Adrenal gland (tissue), 5 donors: ENCODE results near the gene ZSCAN1.

Experiments used
- POLR2A ChIP-seq, 2 donors: fragments of 450-650 bp; IDR thresholded peaks; one replicate each; pipeline ENCODE4 v1.6.1; 2017; ENCODE audit warnings: antibody characterized with exemption in 2 of 2, mild to moderate bottlenecking in 2 of 2, moderate library complexity in 1 of 2
- TF ChIP-seq, protein P1 (sequence below), 6 experiments: fragments of 450-650 bp in 4 of 6; fragments of 200-600 bp in 2 of 6; sonication (generic) in 1 of 6; IDR thresholded peaks; 1 replicate in 5 of 6; 2 replicates in 1 of 6; pipeline versions ENCODE4 v1.5.1 to v1.8.0; 2016 to 2021; ENCODE audit warnings: antibody characterized with exemption in 6 of 6, mild to moderate bottlenecking in 2 of 6, moderate library complexity in 1 of 6
- donor health status: DM: no; HTN: no; CAD: no.

DNA sequence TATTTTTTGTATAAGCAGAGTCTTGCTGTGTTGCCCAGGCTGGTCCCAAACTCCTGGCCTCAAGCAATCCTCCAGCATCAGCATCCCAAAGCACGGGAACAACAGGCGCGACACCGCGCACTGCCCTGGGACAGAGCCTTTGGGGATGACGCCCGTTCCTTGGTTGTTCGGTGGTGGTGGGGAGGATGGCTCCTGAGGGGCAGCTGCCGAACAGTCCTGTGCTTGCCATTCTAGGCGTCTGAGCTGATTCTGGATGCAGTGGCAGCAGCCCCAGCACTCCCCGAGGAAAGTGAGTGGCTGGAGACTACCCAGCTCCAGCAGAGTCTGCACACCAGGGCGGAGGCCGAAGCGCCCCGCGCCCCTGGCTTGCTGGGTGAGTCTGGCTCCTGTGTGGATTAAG lies 18.4 kb downstream of the ZSCAN1 start:
- TF ChIP-seq, protein P1, sequence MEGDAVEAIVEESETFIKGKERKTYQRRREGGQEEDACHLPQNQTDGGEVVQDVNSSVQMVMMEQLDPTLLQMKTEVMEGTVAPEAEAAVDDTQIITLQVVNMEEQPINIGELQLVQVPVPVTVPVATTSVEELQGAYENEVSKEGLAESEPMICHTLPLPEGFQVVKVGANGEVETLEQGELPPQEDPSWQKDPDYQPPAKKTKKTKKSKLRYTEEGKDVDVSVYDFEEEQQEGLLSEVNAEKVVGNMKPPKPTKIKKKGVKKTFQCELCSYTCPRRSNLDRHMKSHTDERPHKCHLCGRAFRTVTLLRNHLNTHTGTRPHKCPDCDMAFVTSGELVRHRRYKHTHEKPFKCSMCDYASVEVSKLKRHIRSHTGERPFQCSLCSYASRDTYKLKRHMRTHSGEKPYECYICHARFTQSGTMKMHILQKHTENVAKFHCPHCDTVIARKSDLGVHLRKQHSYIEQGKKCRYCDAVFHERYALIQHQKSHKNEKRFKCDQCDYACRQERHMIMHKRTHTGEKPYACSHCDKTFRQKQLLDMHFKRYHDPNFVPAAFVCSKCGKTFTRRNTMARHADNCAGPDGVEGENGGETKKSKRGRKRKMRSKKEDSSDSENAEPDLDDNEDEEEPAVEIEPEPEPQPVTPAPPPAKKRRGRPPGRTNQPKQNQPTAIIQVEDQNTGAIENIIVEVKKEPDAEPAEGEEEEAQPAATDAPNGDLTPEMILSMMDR (IDR thresholded peaks at IDR 0.05), result no peak
- no peak for TF ChIP-seq POLR2A (IDR thresholded peaks at IDR 0.05)
